IMR-90 (cell line): ENCODE measurements around the gene MSI2. TPM values are rescaled to one million over a fixed set of nuclear protein-coding genes. Genes with fewer than 3 reads are reported as not detected.

Experiments used
- ATAC-seq: fragments of 200-7000 bp; cut with Tn5 transposase; 2 replicates; pipeline ENCODE4 v1.9.1; 2020; ENCODE audit warnings: low read depth, mild to moderate bottlenecking, moderate library complexity
- BruUV-seq: library from RNA; stranded (reverse); fragments of 400-500 nt; replicated peaks from 2 replicates; lab custom pipeline; 2021; lab: Mats Ljungman, UMichigan
- CTCF ChIA-PET: fragments of 300-600 bp; formaldehyde crosslinking; extraction: SDS; loops from one replicate; lab custom pipeline; 2021; ENCODE audit warnings: antibody characterized with exemption; lab: Yijun Ruan, JAX
- POLR2A ChIA-PET: fragments of 300-600 bp; sonication (Branson Sonifier 250); formaldehyde crosslinking; loops from one replicate; lab custom pipeline; 2022; ENCODE audit warnings: antibody characterized with exemption; ENCODE audit not compliant: unreplicated experiment; lab: Charles Lee
- DNase-seq: peaks from one replicate; pipeline ENCODE4 v3.0.0; 2013
- H2AFZ ChIP-seq: replicated peaks from 2 replicates; pipeline ENCODE3; 2013; ENCODE audit warnings: low read length, mild to moderate bottlenecking; ENCODE audit not compliant: poor library complexity
- H2AK5ac ChIP-seq: 2 replicates; pipeline ENCODE4 v1.6.1; 2013; ENCODE audit warnings: low read depth, low read length, inconsistent platforms
- H2AK9ac ChIP-seq: replicated peaks from 2 replicates; pipeline ENCODE3; 2013; ENCODE audit warnings: mild to moderate bottlenecking, low read depth, low read length, moderate library complexity; ENCODE audit not compliant: poor library complexity
- H2BK120ac ChIP-seq: 2 replicates; pipeline ENCODE4 v1.6.1; 2013; ENCODE audit warnings: low read depth, low read length, inconsistent platforms
- H2BK15ac ChIP-seq: 3 replicates; pipeline ENCODE4 v1.6.1; 2013; ENCODE audit warnings: low read depth, low read length, inconsistent platforms
- H2BK20ac ChIP-seq: 2 replicates; pipeline ENCODE4 v1.6.1; 2013; ENCODE audit warnings: low read depth, mild to moderate bottlenecking, inconsistent platforms, low read length, moderate library complexity
- H2BK5ac ChIP-seq: 2 replicates; pipeline ENCODE4 v1.6.1; 2013; ENCODE audit warnings: mild to moderate bottlenecking, low read depth, low read length, inconsistent platforms; ENCODE audit not compliant: poor library complexity, severe bottlenecking
- H3K14ac ChIP-seq: replicated peaks from 2 replicates; pipeline ENCODE4 v1.6.1; 2013; ENCODE audit warnings: low read depth, low read length, inconsistent platforms
- H3K18ac ChIP-seq: 2 replicates; pipeline ENCODE4 v1.6.1; 2013; ENCODE audit warnings: low read depth, low read length, control low read depth
- H3K23ac ChIP-seq: 2 replicates; pipeline ENCODE4 v1.6.1; 2013; ENCODE audit warnings: low read depth, low read length, inconsistent platforms
- H3K27ac ChIP-seq: 2 replicates; pipeline ENCODE4 v1.5.1; 2013; ENCODE audit warnings: mild to moderate bottlenecking, control low read depth, low read length; ENCODE audit not compliant: insufficient read depth
- H3K27me3 ChIP-seq: 2 replicates; pipeline ENCODE4 v1.6.1; 2013; ENCODE audit warnings: low read length; ENCODE audit not compliant: control insufficient read depth, insufficient read depth
- H3K36me3 ChIP-seq: 2 replicates; pipeline ENCODE4 v1.6.1; 2013; ENCODE audit warnings: low read length, mixed read lengths; ENCODE audit not compliant: control insufficient read depth, insufficient read depth
- H3K4ac ChIP-seq: 2 replicates; pipeline ENCODE4 v1.6.1; 2013; ENCODE audit warnings: low read depth, low read length, inconsistent platforms
- H3K4me1 ChIP-seq: 2 replicates; pipeline ENCODE4 v1.6.1; 2013; ENCODE audit warnings: low read length, mixed read lengths; ENCODE audit not compliant: control insufficient read depth, insufficient read depth
- H3K4me2 ChIP-seq: 2 replicates; pipeline ENCODE4 v1.6.1; 2013; ENCODE audit warnings: low read depth, mild to moderate bottlenecking, control low read depth, low read length, moderate library complexity
- H3K4me3 ChIP-seq: 2 replicates; pipeline ENCODE4 v1.5.1; 2013; ENCODE audit warnings: low read depth, mild to moderate bottlenecking, control low read depth, low read length, moderate library complexity; ENCODE audit not compliant: insufficient read depth
- H3K56ac ChIP-seq: 2 replicates; pipeline ENCODE4 v1.6.1; 2013; ENCODE audit warnings: low read length, inconsistent platforms; ENCODE audit not compliant: insufficient read depth; ENCODE audit errors: extremely low read depth
- H3K79me1 ChIP-seq, 2 experiments: 2 replicates each; pipeline ENCODE4 v1.6.1; 2013; ENCODE audit warnings: low read length in 2 of 2, inconsistent platforms in 1 of 2, low read depth in 1 of 2
- H3K9ac ChIP-seq: 2 replicates; pipeline ENCODE4 v1.6.1; 2013; ENCODE audit warnings: low read depth, low read length, control low read depth
- H3K9me1 ChIP-seq: 2 replicates; pipeline ENCODE4 v1.6.1; 2013; ENCODE audit warnings: low read length, inconsistent platforms; ENCODE audit not compliant: insufficient read depth
- H3K9me3 ChIP-seq: 2 replicates; pipeline ENCODE4 v1.6.1; 2013; ENCODE audit warnings: low read length; ENCODE audit not compliant: control insufficient read depth, insufficient read depth
- H4K20me1 ChIP-seq: 2 replicates; pipeline ENCODE4 v1.6.1; 2013; ENCODE audit warnings: low read length, inconsistent platforms; ENCODE audit not compliant: insufficient read depth
- H4K5ac ChIP-seq: 2 replicates; pipeline ENCODE4 v1.6.1; 2013; ENCODE audit warnings: mild to moderate bottlenecking, low read depth, low read length, control low read depth
- H4K8ac ChIP-seq, 2 experiments: 2 replicates each; pipeline ENCODE4 v1.6.1; 2013; ENCODE audit warnings: low read depth in 2 of 2, low read length in 2 of 2, control low read depth in 1 of 2, inconsistent platforms in 1 of 2
- H4K91ac ChIP-seq: 2 replicates; pipeline ENCODE4 v1.6.1; 2013; ENCODE audit warnings: low read depth, low read length, inconsistent platforms; ENCODE audit not compliant: insufficient read depth
- BHLHE40 ChIP-seq: fragments of 150-350 bp; IDR thresholded peaks from 2 replicates; pipeline ENCODE4 v1.6.1; 2016; ENCODE audit warnings: mild to moderate bottlenecking, low read depth, low read length
- CEBPB ChIP-seq: IDR thresholded peaks from 2 replicates; pipeline ENCODE4 v1.6.1; 2012; ENCODE audit warnings: low read depth, low read length, improper control_type of control experiment
- ELK1 ChIP-seq: fragments of 150-350 bp; IDR thresholded peaks from 2 replicates; pipeline ENCODE4 v1.6.1; 2016; ENCODE audit warnings: low read depth, mild to moderate bottlenecking, low read length, moderate library complexity, borderline replicate concordance
- FOS ChIP-seq: fragments of 150-350 bp; IDR thresholded peaks from 2 replicates; pipeline ENCODE4 v1.6.1; 2016; ENCODE audit warnings: low read depth, low read length
- MAFK ChIP-seq: IDR thresholded peaks from 2 replicates; pipeline ENCODE4 v1.6.1; 2012; ENCODE audit warnings: low read depth, low read length, improper control_type of control experiment
- MAZ ChIP-seq: IDR thresholded peaks from 2 replicates; pipeline ENCODE4 v1.6.1; 2012; ENCODE audit warnings: low read depth, mild to moderate bottlenecking, low read length, improper control_type of control experiment, moderate library complexity, borderline replicate concordance
- MXI1 ChIP-seq: IDR thresholded peaks from 2 replicates; pipeline ENCODE4 v1.6.1; 2012; ENCODE audit warnings: low read depth, mild to moderate bottlenecking, low read length, moderate library complexity, borderline replicate concordance
- NFE2L2 ChIP-seq: fragments of 150-350 bp; IDR thresholded peaks from 2 replicates; pipeline ENCODE4 v1.6.1; 2016; ENCODE audit warnings: low read depth, mild to moderate bottlenecking, low read length
- POLR2A ChIP-seq: IDR thresholded peaks from 2 replicates; pipeline ENCODE4 v1.6.1; 2012; ENCODE audit warnings: mild to moderate bottlenecking, low read depth, low read length
- RAD21 ChIP-seq: IDR thresholded peaks from 2 replicates; pipeline ENCODE4 v1.6.1; 2012; ENCODE audit warnings: low read length, improper control_type of control experiment
- RCOR1 ChIP-seq: IDR thresholded peaks from 2 replicates; pipeline ENCODE4 v1.6.1; 2012; ENCODE audit warnings: mild to moderate bottlenecking, low read length, improper control_type of control experiment; ENCODE audit not compliant: insufficient replicate concordance
- RFX5 ChIP-seq: IDR thresholded peaks from 2 replicates; pipeline ENCODE4 v1.8.0; 2012; ENCODE audit warnings: low read depth, mild to moderate bottlenecking, low read length, moderate library complexity
- SMC3 ChIP-seq: fragments of 150-350 bp; IDR thresholded peaks from 2 replicates; pipeline ENCODE4 v1.6.1; 2016; ENCODE audit warnings: low read depth, mild to moderate bottlenecking, antibody characterized with exemption, low read length, moderate library complexity
- USF2 ChIP-seq: fragments of 150-350 bp; IDR thresholded peaks from 2 replicates; pipeline ENCODE4 v1.6.1; 2017; ENCODE audit warnings: mild to moderate bottlenecking, antibody characterized with exemption, low read length, low read depth
- WGBS, 2 experiments: methylation state at CpG; one replicate each; pipeline versions ENCODE4 v1.1.5 to v1.1.7; 2013; ENCODE audit warnings: missing lambda C conversion rate in 2 of 2; ENCODE audit not compliant: insufficient read length in 1 of 2; ENCODE audit errors: extremely low coverage in 2 of 2; 5-methylcytosine and 5-hydroxymethylcytosine counted together
- dilution Hi-C: fragments of 300-500 bp; cut with HindIII; formaldehyde crosslinking; loops from one replicate; pipeline ENCODE4 v1.14.3; 2018; ENCODE audit warnings: low sequenced_read_pairs; ENCODE audit not compliant: unreplicated experiment
- in situ Hi-C: fragments of 300-500 bp; cut with MboI; formaldehyde crosslinking; loops from 3 replicates; pipeline ENCODE4 v1.14.3; 2019; ENCODE audit warnings: low sequenced_read_pairs, inconsistent platforms, mixed read lengths
- intact Hi-C: fragments of 100-400 bp; cut with micrococcal nuclease; formaldehyde crosslinking; loops from 2 replicates; pipeline ENCODE4 v1.10.0; 2022
- polyA plus RNA-seq, 3 experiments: library from polyadenylated mRNA; depleted of rRNA; stranded (reverse); fragments of >200 nt; gene quantifications; 2 replicates each; pipeline ENCODE4 v1.2.3, GENCODE V29; 2012; ENCODE audit warnings: low replicate concordance in 1 of 3
- total RNA-seq: library from RNA; depleted of rRNA; stranded (reverse); fragments of >200 nt; gene quantifications from 2 replicates; pipeline ENCODE4 v1.2.3, GENCODE V29; 2012

Gene MSI2
- total and polyA plus RNA-seq, 2 of the 4 experiments (the other 2 are of a cell fraction), result 13.0 to 16.0 TPM

DNA sequence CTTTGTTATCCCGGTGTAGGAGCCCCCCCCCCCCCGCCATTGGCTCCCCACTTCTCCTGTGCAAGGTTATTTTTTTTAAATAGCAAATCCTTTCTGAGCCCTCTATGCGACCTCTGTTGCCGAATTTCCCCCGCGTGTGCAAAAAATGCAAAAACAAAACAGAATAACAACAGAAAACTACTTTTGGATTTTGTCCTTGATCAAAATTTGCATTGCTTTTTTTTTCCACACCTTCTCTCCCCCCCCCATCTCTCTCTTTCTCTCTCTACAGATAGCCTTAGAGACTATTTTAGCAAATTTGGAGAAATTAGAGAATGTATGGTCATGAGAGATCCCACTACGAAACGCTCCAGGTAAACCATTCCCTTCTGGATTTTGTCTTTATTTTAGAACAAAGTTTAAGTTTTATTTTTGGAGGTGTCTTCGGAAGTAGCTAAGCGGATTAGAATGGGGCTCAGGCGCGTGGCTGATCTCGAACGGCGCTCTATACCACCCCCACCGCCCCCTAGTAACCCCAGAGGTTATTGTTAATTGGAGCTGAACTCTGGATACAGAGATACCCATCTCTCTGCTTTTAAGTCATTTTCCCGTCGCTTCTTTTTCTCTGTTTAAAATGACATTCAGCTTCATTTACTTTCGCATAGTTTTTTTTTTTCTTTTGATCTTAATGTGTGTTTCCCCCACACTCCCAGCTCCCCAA is 1.0 kb downstream of the MSI2 start:
- H4K8ac ChIP-seq, result no peak overlapping the region
- no peak overlapping the region for H3K4ac ChIP-seq
- no peak overlapping the region for H2AK9ac ChIP-seq
- H3K27ac ChIP-seq, result peak overlapping the region; percentile 21; the same call in 1 of the 2 replicates
- no peak overlapping the region for H2BK120ac ChIP-seq
- H3K23ac ChIP-seq, result peak overlapping the region; percentile 67; the same call in 1 of the 2 replicates
- peaks cover 9 to 13% of the 10 kb centered on the region in 2 experiments for H3K79me1 ChIP-seq
- H3K4me3 ChIP-seq, result peak overlapping the region; percentile 99
- no peak overlapping the region for H2BK15ac ChIP-seq
- H3K9ac ChIP-seq, result peak overlapping the region; percentile 34
- DNase-seq (no peak), ATAC-seq (no peak)
- no peak overlapping the region for H2BK20ac ChIP-seq
- H3K4me1 ChIP-seq, result no peaks in the 10 kb centered on the region; the same call in 1 of the 2 replicates
- no peak overlapping the region for H4K91ac ChIP-seq
- POLR2A ChIA-PET, result interaction anchor here (0.6 kb wide), 1 partner anchor 320 kb away, joined by 4 read pairs; no protein-coding TSS in a partner anchor
- intact Hi-C loops, result loop anchor here (2.0 to 5.0 kb wide), 4 partner anchors 115 to 339 kb away; no protein-coding TSS in a partner anchor
- H3K36me3 ChIP-seq, result peaks cover 4% of the 10 kb centered on the region
- WGBS, 2 experiments, result no CpG with 5 or more reads among the region's 19 CpGs
- peaks cover 5% of the 10 kb centered on the region for H3K27me3 ChIP-seq
- H2AK5ac ChIP-seq, result no peak overlapping the region
- H3K18ac ChIP-seq, result peak overlapping the region; percentile 65; the same call in 1 of the 2 replicates
- peak overlapping the region; percentile 93 for H3K4me2 ChIP-seq
- no peaks in the 10 kb centered on the region for H3K9me3 ChIP-seq
- H3K14ac ChIP-seq, result no peak overlapping the region; the same call in 1 of the 2 replicates
- H3K56ac ChIP-seq, result no peak overlapping the region
- H4K5ac ChIP-seq, result no peak overlapping the region
- CTCF ChIA-PET, result interaction anchor here (0.6 to 1.5 kb wide), 4 partner anchors 14 to 143 kb away, joined by 3 to 11 read pairs (median 3); no protein-coding TSS in a partner anchor
- dilution Hi-C loops, result no loop called here
- in situ Hi-C loops, result no loop called here
- no peak overlapping the region for H2BK5ac ChIP-seq
- H4K20me1 ChIP-seq, result no peaks in the 10 kb centered on the region
- peak overlapping the region; percentile 85 for H2AFZ ChIP-seq
- BruUV-seq, result no TSS peak
- H3K9me1 ChIP-seq, result no peaks in the 10 kb centered on the region
- no peak for TF ChIP-seq RCOR1
- TF ChIP-seq RAD21, result no peak
- no peak for TF ChIP-seq USF2
- no peak for TF ChIP-seq MAFK
- no peak for TF ChIP-seq ELK1
- no peak for TF ChIP-seq FOS
- TF ChIP-seq MXI1, result no peak
- no peak for TF ChIP-seq BHLHE40
- no peak for TF ChIP-seq NFE2L2
- TF ChIP-seq POLR2A, result no peak
- no peak for TF ChIP-seq MAZ
- no peak for TF ChIP-seq SMC3
- TF ChIP-seq RFX5, result no peak
- TF ChIP-seq CEBPB, result no peak
